Loucy (cell line): ENCODE results near the gene NFKBIZ.
A peak's percentile ranks its signal among the peaks of the same experiment; 100 is the strongest.

ENCODE experiments used
- H2AFZ ChIP-seq: fragments of 200-600 bp; sonication (generic); 2 replicates; pipeline ENCODE4 v1.6.0; 2016; ENCODE audit warnings: antibody characterized with exemption, mild to moderate bottlenecking, low read length, moderate library complexity
- H3F3A ChIP-seq: fragments of 200-600 bp; 2 replicates; pipeline ENCODE4 v1.6.0; 2016; ENCODE audit warnings: antibody characterized with exemption, low read depth, mild to moderate bottlenecking
- H3K27me3 ChIP-seq: fragments of 200-600 bp; sonication (generic); 2 replicates; pipeline ENCODE4 v1.6.1; 2014; ENCODE audit warnings: low read length, mild to moderate bottlenecking; ENCODE audit not compliant: insufficient read depth, poor library complexity, severe bottlenecking
- H3K36me3 ChIP-seq: fragments of 200-600 bp; sonication (generic); 2 replicates; pipeline ENCODE4 v1.6.1; 2016; ENCODE audit warnings: low read length; ENCODE audit not compliant: insufficient read depth
- H3K4me1 ChIP-seq: fragments of 200-600 bp; sonication (generic); 2 replicates; pipeline ENCODE4 v1.5.1; 2014; ENCODE audit warnings: low read length, mild to moderate bottlenecking; ENCODE audit not compliant: insufficient read depth, poor library complexity, severe bottlenecking
- H3K4me2 ChIP-seq: fragments of 200-600 bp; sonication (generic); 2 replicates; pipeline ENCODE4 v1.6.0; 2014; ENCODE audit warnings: antibody characterized with exemption, low read length, low read depth, mild to moderate bottlenecking; ENCODE audit not compliant: poor library complexity, severe bottlenecking
- H3K4me3 ChIP-seq: fragments of 200-600 bp; sonication (generic); 2 replicates; pipeline ENCODE4 v1.5.1; 2014; ENCODE audit warnings: low read length, mild to moderate bottlenecking, mixed read lengths; ENCODE audit not compliant: poor library complexity, severe bottlenecking
- H3K79me2 ChIP-seq: fragments of 200-600 bp; sonication (generic); 2 replicates; pipeline ENCODE4 v1.6.1; 2014; ENCODE audit warnings: low read length; ENCODE audit not compliant: insufficient read depth
- H3K9ac ChIP-seq: fragments of 200-600 bp; sonication (generic); 2 replicates; pipeline ENCODE4 v1.6.0; 2014; ENCODE audit warnings: mild to moderate bottlenecking, low read depth, low read length, moderate library complexity; ENCODE audit not compliant: poor library complexity, severe bottlenecking
- H3K9me2 ChIP-seq: fragments of 200-600 bp; sonication (generic); replicated peaks from 2 replicates; pipeline ENCODE4 v1.6.1; 2016; ENCODE audit warnings: low read depth, low read length, mixed read lengths
- H3K9me3 ChIP-seq: fragments of 200-600 bp; sonication (generic); 2 replicates; pipeline ENCODE4 v1.6.1; 2014; ENCODE audit warnings: mild to moderate bottlenecking, antibody characterized with exemption, low read length, low read depth; ENCODE audit not compliant: insufficient read depth
- H4K20me1 ChIP-seq: fragments of 200-600 bp; sonication (generic); 2 replicates; pipeline ENCODE4 v1.6.0; 2014; ENCODE audit warnings: antibody characterized with exemption, low read length, mild to moderate bottlenecking; ENCODE audit not compliant: insufficient read depth, poor library complexity, severe bottlenecking
- CTCF ChIP-seq: fragments of 200-600 bp; sonication (generic); conservative IDR thresholded peaks from 2 replicates; pipeline ENCODE4 v1.5.1; 2014; ENCODE audit warnings: mild to moderate bottlenecking, antibody characterized with exemption, low read length
- EZH2phosphoT487 ChIP-seq: fragments of 200-600 bp; IDR thresholded peaks from 2 replicates; pipeline ENCODE4 v1.6.1; 2018; ENCODE audit warnings: antibody characterized with exemption, mild to moderate bottlenecking, moderate library complexity, borderline replicate concordance

The NFKBIZ gene

GRCh38 chr3:101858464-101859030 is 9.2 kb downstream of the NFKBIZ start:
- H3K9me2 ChIP-seq: no peaks in the 10 kb centered on the region
- H3K36me3 ChIP-seq: peaks cover 68% of the 10 kb centered on the region; the same call in 1 of the 2 replicates
- H3K4me1 ChIP-seq: peaks cover 9% of the 10 kb centered on the region
- peak overlapping the region; percentile 18 for H3K4me2 ChIP-seq
- H4K20me1 ChIP-seq: no peaks in the 10 kb centered on the region
- H3K9ac ChIP-seq: no peak overlapping the region
- H3K4me3 ChIP-seq: no peak overlapping the region
- no peak overlapping the region for H2AFZ ChIP-seq
- H3K27me3 ChIP-seq: no peaks in the 10 kb centered on the region
- H3K9me3 ChIP-seq: no peaks in the 10 kb centered on the region
- H3K79me2 ChIP-seq: no peaks in the 10 kb centered on the region
- 0 out of 2 replicates have a peak, but pooled peaks cover 3% of the 10 kb centered on the region for H3F3A ChIP-seq
- no peak for TF ChIP-seq EZH2phosphoT487
- no peak for TF ChIP-seq CTCF

- Histone ChIP-seq H4K20me1 (no peaks in the 10 kb centered on the region), H3K9ac (no peak overlapping the region), H3K79me2 (no peaks in the 10 kb centered on the region), H2AFZ (no peak overlapping the region), H3K4me2 (no peak overlapping the region), H3K27me3 (no peaks in the 10 kb centered on the region), H3K9me2 (no peaks in the 10 kb centered on the region), H3K4me1 (peaks cover 9% of the 10 kb centered on the region), H3K36me3 (peaks cover 54% of the 10 kb centered on the region; the same call in 1 of the 2 replicates), H3K4me3 (no peak overlapping the region), H3K9me3 (no peaks in the 10 kb centered on the region), H3F3A (0 out of 2 replicates have a peak, but pooled peaks cover 3% of the 10 kb centered on the region)
- TF ChIP-seq CTCF (no peak), EZH2phosphoT487 (no peak)
Measured at GRCh38 chr3:101859882-101860448, 10.7 kb downstream of the NFKBIZ start.

- no peaks in the 10 kb centered on the region for H3K79me2 ChIP-seq
- no peaks in the 10 kb centered on the region for H3K27me3 ChIP-seq
- no peak overlapping the region for H3K9ac ChIP-seq
- no peak overlapping the region for H3K4me3 ChIP-seq
- 0 out of 2 replicates have a peak, but pooled peaks cover 3% of the 10 kb centered on the region for H3F3A ChIP-seq
- no peaks in the 10 kb centered on the region for H3K9me2 ChIP-seq
- TF ChIP-seq CTCF (no peak), EZH2phosphoT487 (no peak)
- no peak overlapping the region for H3K4me2 ChIP-seq
- H3K36me3 ChIP-seq: peaks cover 43% of the 10 kb centered on the region; the same call in 1 of the 2 replicates
- H3K9me3 ChIP-seq: no peaks in the 10 kb centered on the region
- H3K4me1 ChIP-seq: peaks cover 9% of the 10 kb centered on the region
- no peak overlapping the region for H2AFZ ChIP-seq
- no peaks in the 10 kb centered on the region for H4K20me1 ChIP-seq
Measured at GRCh38 chr3:101861212-101861788, 12.0 kb downstream of the NFKBIZ start.
